Measurements from ENCODE around the gene KDM4E. TPM values are rescaled to one million over a fixed set of nuclear protein-coding genes. Genes with fewer than 3 reads are reported as not detected.

Gene KDM4E
- total and polyA plus RNA-seq, 10 of the 15 experiments (the other 5 are each of a cell fraction or from before 2014, with no cell fraction given): not detected

- FAIRE-seq (no peak), DNase-seq (ENCODE audit: low read depth, low spot score) (no peak), ATAC-seq (no peak)
- Histone ChIP-seq H3K4me1 (ENCODE audit: control insufficient read depth, insufficient read depth, low read length) (0 out of 2 replicates have a peak, but pooled peaks cover 3% of the 10 kb centered on the region), H4K20me1 (ENCODE audit: control insufficient read depth, insufficient read depth) (no peaks in the 10 kb centered on the region), H3K27ac (ENCODE audit: control insufficient read depth, insufficient read depth) (no peak overlapping the region), H3K4me2 (ENCODE audit: control insufficient read depth, insufficient read depth) (no peak overlapping the region), H3K36me3 (ENCODE audit: control insufficient read depth in 2 of 2, insufficient read depth in 2 of 2, low read length in 1 of 2) (0 out of 4 replicates have a peak, but pooled peaks cover 0 to 4% of the 10 kb centered on the region in 2 experiments), H3K79me2 (ENCODE audit: control insufficient read depth, insufficient read depth, low read length) (peaks cover 19% of the 10 kb centered on the region), H2AFZ (ENCODE audit: control insufficient read depth, low read depth, low read length) (no peak overlapping the region), H3K27me3 (replicated peaks in 1 of 2; ENCODE audit: control insufficient read depth in 2 of 2, insufficient read depth in 2 of 2, low read length in 1 of 2) (no peaks in the 10 kb centered on the region), H3K9ac (ENCODE audit: control insufficient read depth, insufficient read depth, low read length) (no peak overlapping the region), H3K9me3 (replicated peaks; ENCODE audit: control insufficient read depth, insufficient read depth, low read length) (no peaks in the 10 kb centered on the region), H3K4me3 (no peak overlapping the region)
- TF ChIP-seq HDGF (IDR thresholded peaks at IDR 0.05) (no peak), E2F4 (IDR thresholded peaks at IDR 0.05; ENCODE audit: low read depth, low read length) (no peak), SRF (IDR thresholded peaks at IDR 0.05; ENCODE audit: low read depth in 2 of 2, low read length in 2 of 2) (no peak), CEBPZ (IDR thresholded peaks at IDR 0.05; ENCODE audit: low read depth, low read length) (no peak), RFX5 (IDR thresholded peaks at IDR 0.05; ENCODE audit: low read depth, low read length) (no peak)
- in situ Hi-C loops (cut with MboI) (no loop called here), intact Hi-C loops (cut with micrococcal nuclease; ENCODE audit: unreplicated experiment) (no loop called here)
- ChIA-PET CTCF (interaction anchor here (0.6 to 14.4 kb wide), 5 partner anchors 11 to 74 kb away, joined by 3 to 459 read pairs (median 64); partner anchors contain the start of gene ENDOD1), POLR2A (interaction anchor here (1.3 to 11.1 kb wide), 2 partner anchors 18 to 64 kb away, joined by 4 to 139 read pairs; partner anchors contain the start of gene ENDOD1), RAD21 (ENCODE audit: unreplicated experiment) (interaction anchor here (1.4 to 11.8 kb wide), 5 partner anchors 12 to 76 kb away, joined by 3 to 244 read pairs (median 22); partner anchors contain the start of gene ENDOD1), SMC1A (ENCODE audit: uncharacterized antibody, unreplicated experiment) (interaction anchor here (1.0 to 14.9 kb wide), 6 partner anchors 9 to 77 kb away, joined by 3 to 315 read pairs (median 80); partner anchors contain the start of gene ENDOD1)
- BruUV-seq (replicated peaks): no TSS peak
Measured at GRCh38 chr11:95072948-95073347, 47.9 kb downstream of the KDM4E start.

Measured in GM12878 (cell line).